ENCODE measurements around the gene COL20A1.

Gene COL20A1

DNA sequence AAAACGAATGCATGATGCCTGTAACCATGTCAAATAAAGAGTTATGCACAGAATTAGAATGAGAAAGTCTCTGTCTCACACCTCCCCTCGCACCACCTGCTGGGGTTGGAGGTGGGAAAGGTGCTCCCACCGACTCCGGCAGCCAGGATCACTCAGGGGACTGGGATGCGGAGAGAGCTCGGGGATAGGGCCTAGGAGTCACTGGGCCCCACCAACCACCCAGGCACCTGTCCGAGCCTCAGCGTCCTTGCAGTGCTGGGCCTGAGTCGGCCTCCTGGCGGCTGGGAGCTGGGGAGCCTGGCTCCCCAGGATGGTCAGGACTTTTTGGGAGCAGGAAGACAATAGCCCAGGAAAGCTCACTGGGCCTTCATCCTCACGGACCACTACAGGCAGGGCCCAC, 90.6 kb downstream of the COL20A1 start:
- H3K4me3 ChIP-seq (ENCODE audit: low read depth, low read length) = no peak overlapping the region
- ChIA-PET POLR2A (no interaction called here), CTCF (interaction anchor here (1.4 to 4.8 kb wide), 4 partner anchors 13 to 160 kb away, joined by 3 to 79 read pairs (median 28); no protein-coding TSS in a partner anchor)
- no peak for DNase-seq (ENCODE audit: low read depth, low spot score)
- TF ChIP-seq, protein P1, sequence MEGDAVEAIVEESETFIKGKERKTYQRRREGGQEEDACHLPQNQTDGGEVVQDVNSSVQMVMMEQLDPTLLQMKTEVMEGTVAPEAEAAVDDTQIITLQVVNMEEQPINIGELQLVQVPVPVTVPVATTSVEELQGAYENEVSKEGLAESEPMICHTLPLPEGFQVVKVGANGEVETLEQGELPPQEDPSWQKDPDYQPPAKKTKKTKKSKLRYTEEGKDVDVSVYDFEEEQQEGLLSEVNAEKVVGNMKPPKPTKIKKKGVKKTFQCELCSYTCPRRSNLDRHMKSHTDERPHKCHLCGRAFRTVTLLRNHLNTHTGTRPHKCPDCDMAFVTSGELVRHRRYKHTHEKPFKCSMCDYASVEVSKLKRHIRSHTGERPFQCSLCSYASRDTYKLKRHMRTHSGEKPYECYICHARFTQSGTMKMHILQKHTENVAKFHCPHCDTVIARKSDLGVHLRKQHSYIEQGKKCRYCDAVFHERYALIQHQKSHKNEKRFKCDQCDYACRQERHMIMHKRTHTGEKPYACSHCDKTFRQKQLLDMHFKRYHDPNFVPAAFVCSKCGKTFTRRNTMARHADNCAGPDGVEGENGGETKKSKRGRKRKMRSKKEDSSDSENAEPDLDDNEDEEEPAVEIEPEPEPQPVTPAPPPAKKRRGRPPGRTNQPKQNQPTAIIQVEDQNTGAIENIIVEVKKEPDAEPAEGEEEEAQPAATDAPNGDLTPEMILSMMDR (IDR thresholded peaks at IDR 0.05; ENCODE audit: insufficient read depth, low read length, missing control alignments) = no peak

DNA sequence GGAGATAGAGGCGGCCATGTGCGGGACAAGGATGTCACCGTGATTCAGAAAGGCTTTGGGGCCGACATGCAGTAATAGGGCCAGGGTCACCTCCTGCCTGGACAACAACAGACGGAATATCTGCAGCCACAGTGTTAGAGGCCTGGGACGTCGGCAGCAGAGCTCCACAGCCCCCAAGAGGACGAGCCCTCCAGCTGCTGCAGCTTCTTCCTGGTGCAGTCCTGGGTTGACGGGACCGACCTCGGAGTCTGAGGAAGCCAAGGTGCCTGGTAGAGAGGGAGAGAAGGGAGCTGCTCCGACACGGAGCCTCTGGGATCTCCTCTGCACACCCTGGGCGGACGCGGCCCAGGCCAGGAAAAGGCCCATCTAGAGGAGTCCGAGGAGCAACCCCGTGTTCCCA, 91.3 kb downstream of the COL20A1 start:
- ChIA-PET POLR2A (no interaction called here), CTCF (interaction anchor here (1.4 to 4.8 kb wide), 3 partner anchors 14 to 75 kb away, joined by 3 to 79 read pairs (median 16); no protein-coding TSS in a partner anchor)
- no peak for DNase-seq (ENCODE audit: low read depth, low spot score)
- TF ChIP-seq, protein P1 (IDR thresholded peaks at IDR 0.05; ENCODE audit: insufficient read depth, low read length, missing control alignments) = no peak
- no peak overlapping the region for H3K4me3 ChIP-seq (ENCODE audit: low read depth, low read length)
